ENCODE measurements around the gene PTGDS.
A peak's percentile ranks its signal among the peaks of the same experiment; 100 is the strongest.
"Not testable (repeated sequence)": the region's sequence is repeated elsewhere in the genome, so short reads cannot be mapped to it uniquely, and the experiment has no call there.

PTGDS gene

DNA sequence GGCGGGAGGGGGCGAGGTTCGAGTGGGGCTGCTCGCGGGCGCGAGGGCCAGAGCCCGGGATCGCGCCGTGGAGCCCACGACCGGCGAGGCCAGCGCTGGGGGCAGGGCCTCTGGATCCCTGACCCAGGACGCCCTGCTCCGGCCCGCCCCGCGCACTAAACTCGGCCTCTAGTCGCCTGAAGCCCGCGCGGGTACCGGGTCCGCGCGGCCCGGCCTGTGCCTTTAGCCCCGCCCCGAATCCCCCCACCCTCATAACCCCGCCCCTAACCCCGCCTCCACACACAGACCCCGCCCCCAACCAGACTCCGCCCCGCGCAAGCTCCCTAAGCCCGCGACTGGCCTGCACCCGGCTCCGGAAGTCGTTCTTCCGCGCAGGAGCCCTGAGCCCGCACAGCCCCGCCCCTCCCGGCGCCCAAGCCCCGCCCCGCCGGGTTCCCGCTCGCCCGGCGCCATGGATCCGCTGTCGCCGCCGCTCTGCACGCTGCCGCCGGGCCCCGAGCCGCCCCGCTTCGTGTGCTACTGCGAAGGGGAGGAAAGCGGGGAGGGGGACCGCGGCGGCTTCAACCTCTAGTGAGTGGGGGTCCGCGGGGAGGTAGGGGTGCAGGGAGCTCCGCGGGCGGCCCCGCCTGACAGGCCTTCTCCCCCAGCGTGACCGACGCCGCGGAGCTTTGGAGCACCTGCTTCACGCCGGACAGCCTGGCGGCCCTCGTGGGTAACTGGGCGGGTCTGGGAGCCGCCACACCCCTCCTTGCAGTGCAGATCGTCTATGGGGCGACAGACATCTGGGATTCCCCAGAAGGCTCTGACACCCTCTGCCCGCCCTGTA is 14.9 kb downstream of the PTGDS start, which contains the start of gene PAXX:
Gene PAXX (plus strand): TSS at position 430 of the 826 bp plus-strand sequence. CDS start 22 bp downstream, at position 452.
- DNase-seq (ENCODE audit: low read depth), result peak; percentile 87

DNA sequence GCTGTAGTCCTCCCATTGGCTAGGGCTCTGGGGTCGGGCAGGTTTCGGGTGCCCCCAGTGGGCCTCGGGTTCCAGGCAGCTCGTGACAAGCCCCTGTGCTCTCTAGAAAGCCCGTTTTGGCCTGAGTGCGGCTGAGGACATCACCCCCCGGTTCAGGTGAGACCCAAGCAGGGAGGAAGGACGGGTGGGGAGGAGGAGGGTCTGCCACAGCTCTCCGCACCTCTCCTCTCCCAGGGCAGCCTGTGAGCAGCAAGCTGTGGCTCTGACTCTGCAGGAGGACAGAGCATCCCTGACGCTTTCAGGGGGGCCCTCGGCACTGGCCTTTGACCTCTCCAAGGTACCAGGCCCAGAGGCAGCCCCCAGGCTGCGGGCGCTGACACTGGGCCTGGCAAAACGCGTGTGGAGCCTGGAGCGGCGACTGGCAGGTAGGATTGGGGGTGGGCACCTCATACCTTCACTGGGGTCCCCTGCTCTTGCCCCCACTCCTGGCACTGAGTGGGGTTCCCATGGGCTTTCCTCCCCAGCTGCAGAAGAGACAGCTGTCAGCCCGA is 15.6 kb downstream of the PTGDS start:
- DNase-seq (ENCODE audit: low read depth), result no peak

DNA sequence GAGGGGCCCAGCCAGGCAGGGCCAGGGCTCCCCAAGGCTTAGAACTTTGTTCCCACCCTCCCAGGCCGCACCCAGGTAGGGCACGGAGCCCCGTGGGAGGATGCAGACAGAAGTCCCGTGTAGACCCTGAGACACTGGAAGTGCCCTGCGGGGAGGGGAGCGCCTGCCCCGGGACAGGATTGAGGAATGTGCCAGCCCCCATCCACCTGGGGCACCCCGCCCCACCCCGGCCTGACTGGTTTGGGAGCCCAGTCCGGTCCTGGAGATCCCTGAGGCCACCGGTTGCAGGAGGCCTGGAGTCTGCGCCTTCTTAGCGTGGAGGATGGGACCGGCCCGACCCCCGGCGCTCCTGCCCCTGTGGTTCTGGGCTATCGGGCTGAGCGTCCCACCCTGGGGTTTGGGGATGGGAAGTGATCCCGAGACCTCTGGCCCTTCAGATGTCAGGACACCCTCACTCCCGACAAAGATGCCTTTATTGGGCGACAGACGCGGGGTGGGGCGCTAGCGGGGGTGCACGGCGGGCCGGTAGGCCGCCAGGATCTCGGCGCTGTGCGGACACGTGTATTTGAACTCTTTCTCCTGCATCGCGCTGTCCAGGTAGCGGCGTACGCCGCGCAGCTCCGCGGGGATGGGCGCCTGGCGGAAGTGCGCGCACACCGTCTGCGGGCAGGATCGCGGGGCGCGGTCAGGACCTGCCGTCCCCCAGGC is 17.0 kb downstream of the PTGDS start:
- no peak for DNase-seq (ENCODE audit: low read depth)

DNA sequence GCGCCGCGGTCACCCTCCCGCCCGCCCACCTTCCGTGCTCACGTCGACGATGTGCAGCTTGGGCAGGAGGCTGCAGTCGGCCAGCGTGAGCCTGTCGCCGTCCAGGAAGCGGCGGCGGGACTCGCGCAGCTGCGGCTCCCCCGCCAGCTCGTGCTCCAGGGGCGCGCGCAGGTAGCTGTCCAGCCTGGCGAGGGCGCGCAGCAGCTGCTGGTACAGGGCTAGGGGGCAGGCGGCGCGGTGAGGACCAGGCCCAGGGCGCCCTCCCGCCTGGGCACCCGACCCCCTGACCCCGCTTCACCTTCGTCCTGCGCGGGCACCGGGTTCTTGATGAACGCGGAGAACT is 17.6 kb downstream of the PTGDS start:
- no peak for DNase-seq (ENCODE audit: low read depth)

DNA sequence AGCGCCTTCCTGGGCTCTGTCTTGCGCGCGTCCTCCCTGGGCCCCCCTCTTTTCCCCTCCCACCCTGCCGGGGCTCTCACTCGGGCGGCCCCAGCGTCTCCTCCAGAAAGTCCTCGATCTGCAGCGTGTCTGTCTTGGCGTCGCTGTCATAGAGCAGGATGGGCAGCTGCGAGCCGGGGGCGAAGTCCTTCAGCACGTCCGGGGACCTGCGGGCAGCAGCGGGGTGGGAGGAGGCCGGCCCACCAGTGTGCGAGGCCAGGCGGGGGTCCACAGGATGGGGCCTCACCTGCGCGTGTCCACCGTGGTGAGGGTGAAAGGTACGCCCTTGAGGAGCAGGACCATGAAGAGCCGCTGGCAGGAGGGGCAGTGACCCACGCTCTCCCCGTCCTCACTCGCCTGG is 18.1 kb downstream of the PTGDS start:
- DNase-seq (ENCODE audit: low read depth), result no peak

DNA sequence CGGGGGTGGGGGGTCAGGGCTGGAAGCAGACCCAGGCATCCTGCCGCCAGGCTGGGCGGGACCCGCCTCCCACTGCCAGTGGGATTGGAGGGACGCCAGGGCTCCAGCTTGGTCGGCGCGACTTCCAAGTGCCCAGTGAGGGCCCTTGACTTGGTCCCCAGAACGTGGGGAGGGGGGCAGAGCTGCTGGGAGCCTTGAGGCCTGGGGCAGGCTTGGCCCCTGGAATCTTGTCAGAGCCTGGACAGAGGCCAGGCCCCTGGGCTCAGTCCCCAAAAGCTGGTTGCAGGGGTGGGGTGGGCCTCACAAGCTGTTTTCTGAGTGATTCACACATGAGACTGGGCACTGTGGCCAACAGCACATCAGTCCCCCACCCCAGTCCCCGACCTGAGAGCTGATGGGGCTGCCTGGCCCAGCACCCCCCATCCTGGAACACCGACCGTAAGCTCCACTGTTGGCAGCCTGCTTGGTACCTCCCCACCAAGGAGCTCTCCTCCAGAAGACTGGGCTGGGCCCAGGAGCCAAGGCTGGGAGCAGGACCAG is 18.5 kb downstream of the PTGDS start:
- no peak for DNase-seq (ENCODE audit: low read depth)

DNA sequence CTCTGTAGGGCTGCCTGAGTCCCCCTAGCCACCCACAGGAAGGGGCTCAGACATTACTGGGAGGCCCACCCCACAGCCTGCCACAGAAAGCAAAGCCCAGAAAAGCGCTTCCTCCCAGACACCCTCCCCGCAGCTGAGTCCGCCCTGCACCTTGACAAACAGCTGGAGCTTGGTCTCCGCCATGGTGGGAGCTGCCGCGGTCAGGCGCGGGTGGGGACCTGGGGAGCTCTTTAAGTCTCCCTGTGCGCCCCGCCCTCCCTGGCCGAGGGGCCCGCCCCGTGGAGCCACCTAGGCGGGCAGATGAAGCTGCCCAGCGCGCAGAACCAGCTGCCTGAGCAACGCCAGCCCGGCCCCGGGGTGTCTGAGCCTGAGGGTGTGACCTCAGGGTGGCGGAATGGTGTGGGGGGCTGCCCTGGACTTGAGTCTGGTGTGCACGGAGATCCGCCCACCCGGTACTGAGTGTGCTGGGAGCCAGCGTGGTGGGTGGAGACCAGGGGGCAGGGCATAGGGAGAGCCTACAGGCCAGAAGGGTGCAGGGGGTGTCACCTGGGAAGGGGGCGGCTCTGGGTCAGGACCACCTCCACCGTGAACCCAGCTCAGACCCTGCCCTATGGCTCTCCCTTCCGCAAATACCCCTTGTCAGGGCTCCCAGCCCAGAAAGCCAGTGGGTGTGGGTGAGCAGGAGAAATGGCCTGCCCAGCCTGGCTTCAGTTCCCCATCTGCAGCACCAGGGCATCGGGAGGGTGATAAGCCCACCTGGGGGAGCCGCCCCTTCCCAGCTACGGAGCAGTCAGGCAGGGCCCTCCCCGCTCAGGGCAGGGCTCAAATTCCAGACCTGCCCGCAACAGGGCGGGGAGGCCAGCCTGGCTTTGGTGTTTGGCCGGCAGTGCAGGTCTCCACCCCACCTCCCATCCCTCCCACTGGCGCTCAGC is 19.3 kb downstream of the PTGDS start, which contains the start of gene CLIC3:
Gene CLIC3 (minus strand): TSS at position 208 of the 932 bp plus-strand sequence. CDS start 25 bp downstream, at position 183.
- no peak for DNase-seq (ENCODE audit: low read depth)

DNA sequence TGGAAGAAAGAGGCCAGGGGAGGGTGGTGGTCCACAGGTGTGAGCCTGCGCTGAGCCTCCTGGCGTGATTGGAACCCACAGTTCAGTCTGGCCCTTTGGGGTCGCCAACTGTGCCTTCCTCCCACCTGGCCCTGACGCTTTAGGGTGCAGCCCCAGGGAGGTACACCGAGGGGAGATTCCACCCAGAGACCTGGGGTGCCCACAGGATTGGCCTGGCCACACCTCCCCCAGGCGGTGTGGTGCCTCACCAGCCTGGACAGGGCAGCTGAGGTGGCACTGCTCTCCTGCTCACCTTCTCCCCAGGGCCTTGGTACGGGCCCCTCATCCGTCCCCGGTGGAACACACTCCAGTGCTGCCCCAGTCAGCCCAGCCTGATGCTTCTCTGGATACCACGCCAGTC is 20.1 kb downstream of the PTGDS start:
- no peak for DNase-seq (ENCODE audit: low read depth)

DNA sequence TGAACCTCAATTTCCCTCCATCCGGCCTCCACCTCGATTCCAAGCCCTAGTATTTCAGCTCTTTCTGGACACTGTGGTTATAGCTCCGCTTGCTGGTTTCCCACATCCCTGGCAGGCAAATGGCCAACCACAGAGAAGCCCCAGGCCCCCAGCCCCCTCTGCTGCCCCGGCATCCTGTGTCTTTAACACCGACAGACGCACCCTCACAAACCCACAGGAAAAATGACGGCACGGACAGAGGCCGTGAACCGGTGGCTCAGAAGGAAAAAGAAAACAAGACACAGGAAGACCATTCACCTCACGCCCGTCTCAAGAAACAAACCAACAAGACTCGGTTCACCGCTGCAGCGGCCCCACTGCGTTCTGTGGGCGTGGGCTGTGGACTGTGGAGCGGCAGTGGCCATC is 20.5 kb downstream of the PTGDS start:
- DNase-seq (ENCODE audit: low read depth), result no peak

DNA sequence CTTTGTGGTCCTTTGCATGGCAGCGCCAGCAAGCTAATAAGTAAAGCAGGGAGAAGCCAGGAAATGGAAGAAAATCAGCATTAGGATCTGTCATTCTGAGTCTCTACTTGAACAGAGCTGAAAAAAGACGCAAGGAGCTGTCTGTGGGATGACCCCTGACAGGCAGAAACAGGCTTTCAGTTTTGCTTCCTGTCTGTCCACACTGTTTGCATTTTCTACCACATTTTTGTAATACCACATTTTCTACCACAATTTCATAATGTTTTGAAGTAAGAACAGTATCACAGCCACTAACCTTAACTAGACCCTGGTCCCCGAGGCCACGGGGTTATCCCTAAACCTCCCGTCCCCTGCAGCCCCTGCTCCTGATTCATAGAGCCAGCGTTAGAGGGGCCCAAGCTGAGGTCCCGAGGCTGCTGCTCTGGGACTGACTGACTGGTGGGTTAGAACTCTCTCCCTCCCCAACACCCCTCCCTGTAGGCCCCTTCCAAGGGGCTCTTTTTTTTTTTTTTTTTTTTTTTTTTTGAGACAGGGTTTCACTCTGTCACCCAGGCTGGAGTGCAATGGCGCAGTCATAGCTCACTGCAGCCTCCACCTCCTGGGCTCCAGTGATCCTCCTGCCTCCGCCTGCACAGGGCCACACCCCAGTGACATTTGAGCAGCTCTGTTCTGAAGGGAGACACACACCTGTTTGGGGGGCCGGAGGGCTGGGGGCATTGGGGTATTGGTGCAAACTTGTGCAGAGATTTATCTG is 23.1 kb downstream of the PTGDS start:
- DNase-seq (ENCODE audit: low read depth), result no peak

DNA sequence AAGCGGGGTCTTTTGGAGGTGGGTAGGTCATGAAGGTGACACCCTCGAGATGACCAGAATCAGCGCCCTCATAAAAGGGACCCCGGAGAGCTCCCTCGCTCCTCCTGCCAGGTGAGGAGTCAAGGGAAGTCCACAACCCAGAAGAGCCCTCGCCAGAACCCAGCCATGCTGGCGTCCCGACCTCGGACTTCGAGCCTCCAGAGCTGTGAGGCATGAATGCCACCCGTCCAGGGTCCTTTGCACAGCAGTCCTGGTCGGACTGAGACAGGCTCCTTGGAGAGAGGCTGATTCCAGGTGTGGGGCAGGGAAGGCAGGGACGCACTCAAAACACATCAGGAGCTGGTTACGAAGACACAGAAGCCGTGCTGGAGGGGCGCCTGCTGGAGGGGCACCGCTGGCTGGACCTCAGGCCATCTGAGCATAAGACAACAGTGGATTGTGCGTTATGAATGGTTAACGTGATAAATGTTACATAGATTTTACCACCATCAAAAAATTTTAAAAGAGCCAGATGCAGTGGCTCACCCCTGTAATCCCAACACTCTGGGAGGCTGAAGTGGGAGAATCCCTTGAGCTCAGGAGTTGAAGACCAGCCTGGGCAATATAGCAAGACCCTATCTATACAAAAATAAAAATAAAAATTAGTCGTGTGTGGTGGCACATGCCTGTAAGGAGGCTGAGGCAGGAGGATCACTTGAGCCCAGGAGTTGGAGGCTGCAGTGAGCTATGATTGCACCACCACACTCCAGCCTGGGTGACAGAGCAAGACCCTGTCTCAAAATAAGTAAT is 24.7 kb downstream of the PTGDS start:
- DNase-seq (ENCODE audit: low read depth), result no peak

DNA sequence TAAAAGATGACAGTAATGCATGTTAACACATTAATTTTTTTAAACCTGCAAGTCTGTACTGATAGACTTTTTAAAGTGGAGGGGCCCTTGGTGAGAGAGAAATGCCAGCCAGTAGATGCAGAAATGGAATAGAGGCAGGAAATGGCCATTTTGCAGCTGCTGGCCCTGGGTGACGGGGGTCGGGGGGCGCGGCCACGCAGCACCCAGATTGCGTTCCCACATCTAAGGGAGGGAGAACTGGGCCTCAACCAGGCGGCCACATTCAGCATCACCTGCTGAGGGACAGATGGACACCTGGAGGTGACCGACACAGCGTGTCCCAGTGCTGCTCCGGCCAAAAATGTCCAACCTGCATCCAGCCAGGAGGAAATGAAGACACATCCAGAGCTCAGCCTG is 25.3 kb downstream of the PTGDS start:
- no peak for DNase-seq (ENCODE audit: low read depth)

DNA sequence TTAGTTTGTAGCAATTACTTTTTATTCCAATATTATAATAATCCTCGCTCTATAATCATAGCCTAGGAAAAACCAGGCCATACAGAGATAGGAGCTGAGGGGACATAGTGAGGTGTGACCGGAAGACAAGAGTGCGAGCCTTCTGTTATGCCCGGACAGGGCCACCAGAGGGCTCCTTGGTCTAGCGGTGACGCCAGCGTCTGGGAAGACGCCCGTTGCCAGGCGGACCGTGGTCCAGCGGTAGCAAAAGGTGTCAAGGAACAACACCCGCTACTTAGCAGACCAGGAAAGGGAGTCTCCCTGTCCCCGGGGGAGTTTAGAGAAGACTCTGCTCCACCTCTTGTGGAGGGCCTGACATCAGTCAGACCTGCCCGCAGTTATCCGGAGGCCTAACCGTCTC is 27.0 kb downstream of the PTGDS start:
- DNase-seq (ENCODE audit: low read depth), result not testable (repeated sequence)

DNA sequence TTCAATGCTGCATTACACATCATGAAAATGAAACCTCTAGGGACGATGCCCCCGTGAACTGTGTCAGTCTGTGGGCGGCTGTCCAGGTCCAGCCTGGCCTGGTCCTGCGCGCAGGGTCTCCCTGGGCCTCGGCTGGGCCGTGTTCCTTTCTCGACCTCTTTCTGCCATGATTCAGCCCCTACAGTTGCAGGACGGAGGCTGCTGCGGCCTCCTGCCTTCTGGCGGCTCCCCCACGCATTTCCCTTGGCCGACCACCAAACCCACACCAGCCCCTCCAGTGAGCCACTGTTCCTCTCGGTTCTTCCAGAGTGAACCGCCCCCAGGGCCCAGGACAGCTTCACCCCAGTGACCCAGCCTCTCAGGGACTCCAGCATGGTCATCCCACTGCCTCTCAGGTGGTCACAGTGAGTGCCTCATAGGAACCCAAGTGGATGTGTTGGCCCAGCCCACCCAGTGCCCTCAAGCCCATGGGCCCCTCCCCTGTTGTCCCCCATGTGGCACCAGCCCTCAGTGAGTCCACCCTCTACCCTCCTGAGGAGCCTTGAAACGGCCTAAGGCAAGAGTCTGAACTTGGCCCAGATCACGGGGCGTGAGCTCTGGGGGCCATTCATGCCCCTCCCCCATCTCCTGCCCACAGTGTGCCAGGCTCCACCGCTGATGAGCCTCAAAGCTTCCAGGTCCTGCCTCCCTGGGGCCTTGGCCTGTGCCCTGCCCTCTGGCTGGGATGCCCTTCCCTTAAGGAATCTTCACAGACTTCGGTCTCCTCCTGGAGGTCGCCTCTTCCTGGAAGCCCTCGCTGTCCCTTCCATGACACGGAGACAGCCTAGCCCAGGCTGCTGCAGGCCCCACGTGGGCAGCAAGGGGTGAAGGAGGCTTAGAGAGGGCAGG is 29.1 kb downstream of the PTGDS start:
- no peak for DNase-seq (ENCODE audit: low read depth)

DNA sequence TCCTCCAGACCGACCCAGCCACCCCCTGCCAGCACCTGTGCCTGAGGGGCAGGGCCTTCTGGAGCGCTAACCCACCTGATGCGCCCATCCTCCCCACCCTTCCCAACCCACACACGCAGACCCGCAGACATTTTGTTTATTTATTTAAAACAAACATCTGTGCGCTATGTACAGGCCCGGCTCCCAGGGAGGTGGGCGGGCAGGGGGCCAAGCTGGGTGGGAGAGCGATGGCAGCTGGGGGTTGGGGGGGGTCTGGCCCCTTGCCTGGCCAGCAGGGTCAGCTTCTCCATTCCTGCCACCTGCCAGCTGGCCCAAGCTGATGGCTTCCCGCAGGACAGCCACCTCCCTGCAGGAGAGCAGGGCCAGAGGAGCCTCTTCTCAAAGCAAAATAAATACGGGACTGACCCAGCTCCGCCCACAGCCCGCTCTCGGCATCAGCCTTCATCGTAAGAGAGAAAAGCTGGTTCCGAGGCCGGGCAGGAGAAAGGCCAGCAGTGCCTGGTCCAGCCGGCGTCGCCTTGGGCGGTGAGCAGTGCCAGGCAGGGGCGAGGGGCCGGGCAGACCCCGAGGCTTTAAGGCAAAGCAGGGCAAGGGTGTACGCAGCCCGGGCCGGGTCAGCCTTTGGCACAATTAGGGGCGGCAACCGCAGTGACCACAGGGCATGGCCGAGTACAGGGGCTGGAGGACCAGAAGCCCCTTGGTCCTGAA is 30.0 kb downstream of the PTGDS start:
- no peak for DNase-seq (ENCODE audit: low read depth)

DNA sequence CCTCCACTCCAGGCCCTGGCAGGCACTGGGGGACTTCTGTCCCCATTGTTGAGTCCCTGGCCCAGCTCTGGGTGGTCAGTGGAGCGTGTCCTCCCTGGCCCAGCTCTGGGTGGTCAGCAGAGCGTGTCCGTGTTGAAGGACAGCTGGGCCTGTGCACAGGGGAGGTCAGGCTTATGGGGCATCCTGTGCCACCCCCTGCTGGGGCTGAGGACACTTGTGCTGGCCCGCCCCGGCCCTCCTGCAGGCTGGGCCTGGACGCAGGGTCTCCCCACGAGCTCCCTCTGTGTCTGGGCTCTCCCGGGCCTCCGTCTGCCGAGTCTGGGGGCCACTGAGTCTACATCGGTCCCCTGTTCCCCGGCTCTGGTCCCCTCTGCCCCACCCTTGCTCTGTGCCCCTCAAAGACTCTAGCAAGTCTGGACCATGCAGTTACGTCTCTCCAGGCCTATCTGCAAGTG is 30.5 kb downstream of the PTGDS start:
- no peak for DNase-seq (ENCODE audit: low read depth)

DNA sequence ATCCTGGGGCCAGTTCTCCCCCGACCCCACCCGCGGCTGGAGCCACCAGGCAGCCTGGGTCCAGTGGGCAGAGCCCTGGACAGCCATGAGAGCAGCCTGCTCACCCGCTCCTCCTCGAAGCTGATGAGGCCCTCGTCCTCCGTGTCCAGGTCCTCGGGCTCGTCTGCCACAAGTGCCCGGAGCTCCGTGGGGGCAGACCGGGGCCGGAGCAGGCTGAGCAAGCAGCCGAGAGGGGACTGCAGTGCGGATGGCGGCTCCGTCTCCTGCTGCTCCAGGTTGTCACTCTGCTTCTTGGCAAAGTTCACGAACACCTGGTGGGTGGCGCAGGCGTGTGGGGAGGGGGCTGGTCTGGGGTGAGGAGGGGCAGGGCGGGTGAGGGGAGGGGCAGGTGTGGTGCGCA is 31.0 kb downstream of the PTGDS start:
- no peak for DNase-seq (ENCODE audit: low read depth)

DNA sequence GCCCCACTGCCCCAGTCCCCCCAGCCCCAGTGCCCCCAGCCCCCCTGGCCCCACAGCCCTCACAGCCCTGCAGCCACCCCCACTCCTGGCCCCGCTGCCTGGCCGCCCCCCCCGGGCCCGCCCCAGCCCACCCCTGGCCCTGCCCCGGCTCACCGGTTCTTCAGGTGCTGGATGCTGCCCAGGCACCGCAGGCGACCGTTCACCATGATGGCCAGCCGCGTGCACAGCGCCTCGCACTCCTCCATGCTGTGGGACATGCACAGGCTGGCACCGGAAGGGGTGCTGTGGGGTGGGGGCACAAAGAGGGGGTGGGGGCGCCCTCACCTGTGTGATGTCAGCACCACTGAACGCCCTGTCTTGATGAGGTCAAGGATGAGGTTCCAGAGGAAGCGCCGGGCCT is 31.9 kb downstream of the PTGDS start:
- DNase-seq (ENCODE audit: low read depth), result no peak

All from T-helper 22 cell (primary cell).